GM12878 (cell line): ENCODE results near the gene STK32B. TPM values are rescaled to one million over a fixed set of nuclear protein-coding genes. Genes with fewer than 3 reads are reported as not detected.

ENCODE experiments used
- ATAC-seq: fragments of 200-7000 bp; cut with Tn5 transposase; 3 replicates; pipeline ENCODE4 v1.9.1; 2020; ENCODE audit warnings: mild to moderate bottlenecking, moderate library complexity
- BruUV-seq: library from RNA; stranded (reverse); fragments of 400-500 nt; replicated peaks from 2 replicates; lab custom pipeline; 2021; lab: Mats Ljungman, UMichigan
- CTCF ChIA-PET: fragments of 300-600 bp; sonication (Branson Sonifier 250); formaldehyde crosslinking; extraction: SDS; loops from one replicate; lab custom pipeline; 2021; ENCODE audit warnings: inconsistent platforms; lab: Yijun Ruan, JAX
- POLR2A ChIA-PET: fragments of 350-600 bp; formaldehyde crosslinking; extraction: SDS; loops from one replicate; lab custom pipeline; 2021; ENCODE audit warnings: inconsistent platforms; lab: Charles Lee
- RAD21 ChIA-PET: fragments of 300-600 bp; sonication (Branson Sonifier 250); formaldehyde crosslinking; loops from one replicate; lab custom pipeline; 2023; ENCODE audit warnings: antibody characterized with exemption; ENCODE audit not compliant: unreplicated experiment; lab: Charles Lee
- SMC1A ChIA-PET: fragments of 300-600 bp; sonication (Branson Sonifier 250); formaldehyde crosslinking; loops from one replicate; lab custom pipeline; 2023; ENCODE audit not compliant: unreplicated experiment, uncharacterized antibody; lab: Charles Lee
- DNase-seq: peaks from one replicate; pipeline ENCODE4 v3.0.0-alpha.2; 2011; ENCODE audit warnings: low read depth, low spot score
- FAIRE-seq: peaks from 3 replicates; lab custom pipeline; 2011; peaks lifted over from hg19 to GRCh38; lab: Jason Lieb, UNC
- H2AFZ ChIP-seq: 2 replicates; pipeline ENCODE4 v1.6.0; 2011; ENCODE audit warnings: low read depth, low read length, control low read depth; ENCODE audit not compliant: control insufficient read depth
- H3K27ac ChIP-seq: 2 replicates; pipeline ENCODE4 v1.5.1; 2011; ENCODE audit warnings: control low read depth; ENCODE audit not compliant: control insufficient read depth, insufficient read depth
- H3K27me3 ChIP-seq, 2 experiments: replicated peaks in 1 of 2; 2 replicates each; pipeline versions ENCODE4 v1.6.0 to v1.6.1; 2011; ENCODE audit warnings: low read length in 1 of 2; ENCODE audit not compliant: control insufficient read depth in 2 of 2, insufficient read depth in 2 of 2
- H3K36me3 ChIP-seq, 2 experiments: 2 replicates each; pipeline ENCODE4 v1.5.1; 2011; ENCODE audit warnings: low read length in 1 of 2; ENCODE audit not compliant: control insufficient read depth in 2 of 2, insufficient read depth in 2 of 2
- H3K4me1 ChIP-seq: 2 replicates; pipeline ENCODE4 v1.6.1; 2011; ENCODE audit warnings: mild to moderate bottlenecking, low read length, moderate library complexity, mixed read lengths; ENCODE audit not compliant: control insufficient read depth, insufficient read depth
- H3K4me2 ChIP-seq: 2 replicates; pipeline ENCODE4 v1.6.0; 2011; ENCODE audit warnings: control low read depth; ENCODE audit not compliant: control insufficient read depth, insufficient read depth
- H3K4me3 ChIP-seq: fragments of 200-600 bp; sonication (generic); 2 replicates; pipeline ENCODE4 v1.5.1; 2016
- H3K79me2 ChIP-seq: 2 replicates; pipeline ENCODE4 v1.6.0; 2011; ENCODE audit warnings: low read length; ENCODE audit not compliant: control insufficient read depth, insufficient read depth
- H3K9ac ChIP-seq: 2 replicates; pipeline ENCODE4 v1.8.0; 2011; ENCODE audit warnings: low read length, control low read depth, mixed read lengths; ENCODE audit not compliant: control insufficient read depth, insufficient read depth
- H3K9me3 ChIP-seq: replicated peaks from 3 replicates; pipeline ENCODE4 v1.5.1; 2011; ENCODE audit warnings: mild to moderate bottlenecking, low read length; ENCODE audit not compliant: control insufficient read depth, insufficient read depth
- H4K20me1 ChIP-seq: 2 replicates; pipeline ENCODE4 v1.6.0; 2011; ENCODE audit not compliant: control insufficient read depth, insufficient read depth
- CREM ChIP-seq: IDR thresholded peaks from 2 replicates; pipeline ENCODE4 v1.6.1; 2014; ENCODE audit warnings: antibody characterized with exemption, low read depth
- EZH2 ChIP-seq: IDR thresholded peaks from 2 replicates; pipeline ENCODE4 v1.6.1; 2012; ENCODE audit warnings: low read depth, mild to moderate bottlenecking, control low read depth, inconsistent platforms, low read length, borderline replicate concordance; ENCODE audit not compliant: control insufficient read depth
- NFYA ChIP-seq: IDR thresholded peaks from 2 replicates; pipeline ENCODE4 v1.6.1; 2011; ENCODE audit warnings: low read depth, mild to moderate bottlenecking, low read length, improper control_type of control experiment, borderline replicate concordance
- NFYB ChIP-seq: IDR thresholded peaks from 2 replicates; pipeline ENCODE4 v1.6.1; 2011; ENCODE audit warnings: low read depth, mild to moderate bottlenecking, low read length, improper control_type of control experiment, moderate library complexity; ENCODE audit not compliant: insufficient read depth
- RCOR1 ChIP-seq: conservative IDR thresholded peaks from 2 replicates; pipeline ENCODE4 v1.6.1; 2012; ENCODE audit warnings: low read depth, low read length, improper control_type of control experiment
- SMAD5 ChIP-seq: IDR thresholded peaks from 2 replicates; pipeline ENCODE4 v1.6.1; 2016; ENCODE audit warnings: antibody characterized with exemption, low read depth
- WGBS: methylation state at CpG from one replicate; pipeline ENCODE4 v1.1.6; 2016; ENCODE audit warnings: low lambda C conversion rate; ENCODE audit not compliant: insufficient replicate concordance, insufficient coverage; ENCODE audit errors: missing lambda C conversion rate; 5-methylcytosine and 5-hydroxymethylcytosine counted together
- in situ Hi-C: fragments of 300-500 bp; cut with MboI; formaldehyde crosslinking; loops from 9 replicates; pipeline ENCODE4 v1.14.3; 2018; ENCODE audit warnings: mixed read lengths
- intact Hi-C: fragments of 100-400 bp; cut with micrococcal nuclease; formaldehyde crosslinking; loops from one replicate; pipeline ENCODE4 v1.14.2; 2022; ENCODE audit not compliant: unreplicated experiment
- polyA plus RNA-seq, 11 experiments: library from polyadenylated mRNA; depleted of rRNA in 4 of 11; unstranded in 6 of 11; stranded (reverse) in 5 of 11; fragments of >200 nt; fragmentation: Nextera tagmentation in 4 of 11; fragmentation: Illumina TruSeq in 1 of 11; extraction: Ambion mirVana in 4 of 11; extraction: Trizol in 1 of 11; gene quantifications; 1 replicate in 1 of 11; 2 replicates in 10 of 11; pipeline versions ENCODE4 v1.2.1 to v1.2.3, GENCODE V29; 2011 to 2016; ENCODE audit warnings: inconsistent platforms in 2 of 11, missing spikeins in 2 of 11, low read depth in 1 of 11
- total RNA-seq, 4 experiments: library from RNA; depleted of rRNA in 3 of 4; stranded (reverse); fragments of >200 nt in 3 of 4; fragmentation: Illumina TruSeq in 1 of 4; extraction: Trizol in 1 of 4; gene quantifications; 2 replicates each; pipeline versions ENCODE4 v1.2.1 to v1.2.3, GENCODE V29; 2013 to 2021
- TF ChIP-seq, protein P1 (sequence below): fragments of 150-350 bp; IDR thresholded peaks from 2 replicates; pipeline ENCODE4 v1.6.1; 2016; ENCODE audit warnings: low read depth, low read length

Gene STK32B
- total and polyA plus RNA-seq, 10 of the 15 experiments (the other 5 are each of a cell fraction or from before 2014, with no cell fraction given), result 0.04 to 0.12 (median 0.08) TPM; not detected in 7

DNA sequence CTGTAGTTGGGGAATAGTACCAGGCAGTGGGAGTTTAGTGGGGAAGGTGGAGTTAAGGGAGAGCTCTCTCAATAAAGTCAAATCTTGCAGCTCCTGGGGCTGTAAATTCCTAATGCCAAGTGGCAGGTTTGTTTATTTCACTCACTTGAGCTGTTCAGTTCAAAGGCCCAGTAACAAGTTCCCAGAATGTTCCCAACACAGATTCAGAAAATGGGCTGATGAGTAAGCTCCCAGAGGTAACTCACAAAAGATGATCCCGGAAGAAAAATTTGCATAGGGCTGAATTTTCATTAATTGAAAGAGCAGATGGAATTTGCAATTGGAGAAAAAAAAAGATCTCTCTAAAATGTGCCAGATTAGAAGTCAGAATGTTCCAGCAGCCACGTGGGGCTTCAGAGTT is 370.9 kb downstream of the STK32B start:
- intact Hi-C loops, result no loop called here
- no peaks in the 10 kb centered on the region for H3K36me3 ChIP-seq
- H2AFZ ChIP-seq, result no peak overlapping the region
- H3K9ac ChIP-seq, result no peak overlapping the region
- FAIRE-seq, result no peak
- no peak overlapping the region for H3K27ac ChIP-seq
- no peaks in the 10 kb centered on the region for H3K4me1 ChIP-seq
- RAD21 ChIA-PET, result no interaction called here
- TF ChIP-seq NFYA, result no peak
- TF ChIP-seq, protein P1, sequence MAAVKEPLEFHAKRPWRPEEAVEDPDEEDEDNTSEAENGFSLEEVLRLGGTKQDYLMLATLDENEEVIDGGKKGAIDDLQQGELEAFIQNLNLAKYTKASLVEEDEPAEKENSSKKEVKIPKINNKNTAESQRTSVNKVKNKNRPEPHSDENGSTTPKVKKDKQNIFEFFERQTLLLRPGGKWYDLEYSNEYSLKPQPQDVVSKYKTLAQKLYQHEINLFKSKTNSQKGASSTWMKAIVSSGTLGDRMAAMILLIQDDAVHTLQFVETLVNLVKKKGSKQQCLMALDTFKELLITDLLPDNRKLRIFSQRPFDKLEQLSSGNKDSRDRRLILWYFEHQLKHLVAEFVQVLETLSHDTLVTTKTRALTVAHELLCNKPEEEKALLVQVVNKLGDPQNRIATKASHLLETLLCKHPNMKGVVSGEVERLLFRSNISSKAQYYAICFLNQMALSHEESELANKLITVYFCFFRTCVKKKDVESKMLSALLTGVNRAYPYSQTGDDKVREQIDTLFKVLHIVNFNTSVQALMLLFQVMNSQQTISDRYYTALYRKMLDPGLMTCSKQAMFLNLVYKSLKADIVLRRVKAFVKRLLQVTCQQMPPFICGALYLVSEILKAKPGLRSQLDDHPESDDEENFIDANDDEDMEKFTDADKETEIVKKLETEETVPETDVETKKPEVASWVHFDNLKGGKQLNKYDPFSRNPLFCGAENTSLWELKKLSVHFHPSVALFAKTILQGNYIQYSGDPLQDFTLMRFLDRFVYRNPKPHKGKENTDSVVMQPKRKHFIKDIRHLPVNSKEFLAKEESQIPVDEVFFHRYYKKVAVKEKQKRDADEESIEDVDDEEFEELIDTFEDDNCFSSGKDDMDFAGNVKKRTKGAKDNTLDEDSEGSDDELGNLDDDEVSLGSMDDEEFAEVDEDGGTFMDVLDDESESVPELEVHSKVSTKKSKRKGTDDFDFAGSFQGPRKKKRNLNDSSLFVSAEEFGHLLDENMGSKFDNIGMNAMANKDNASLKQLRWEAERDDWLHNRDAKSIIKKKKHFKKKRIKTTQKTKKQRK, result no peak
- no peak for TF ChIP-seq NFYB
- TF ChIP-seq RCOR1, result no peak
- TF ChIP-seq SMAD5, result no peak
- no peak for TF ChIP-seq CREM
- no peak for TF ChIP-seq EZH2
- TF ChIP-seq, all 136 proteins: peak for 0
- DNase-seq, result no peak
- in situ Hi-C loops, result no loop called here
- no peaks in the 10 kb centered on the region for H4K20me1 ChIP-seq
- no peaks in the 10 kb centered on the region for H3K79me2 ChIP-seq
- H3K9me3 ChIP-seq, result no peaks in the 10 kb centered on the region; the same call in 1 of the 3 replicates
- H3K27me3 ChIP-seq, result peaks cover 0 to 2% of the 10 kb centered on the region in 2 experiments; a peak in 1 of 4 replicates
- WGBS, result 10% methylated on average over 2 of the region's 2 CpGs
- no peak overlapping the region for H3K4me3 ChIP-seq
- ChIA-PET CTCF (no interaction called here), SMC1A (interaction anchor here (0.6 to 1.5 kb wide), 2 partner anchors 12 to 1166 kb away, joined by 3 read pairs; no protein-coding TSS in a partner anchor), POLR2A (no interaction called here)
- no peak overlapping the region for H3K4me2 ChIP-seq
- no peak for ATAC-seq
- no TSS peak for BruUV-seq
